ENCODE data around the gene ANKRD45.

DNA sequence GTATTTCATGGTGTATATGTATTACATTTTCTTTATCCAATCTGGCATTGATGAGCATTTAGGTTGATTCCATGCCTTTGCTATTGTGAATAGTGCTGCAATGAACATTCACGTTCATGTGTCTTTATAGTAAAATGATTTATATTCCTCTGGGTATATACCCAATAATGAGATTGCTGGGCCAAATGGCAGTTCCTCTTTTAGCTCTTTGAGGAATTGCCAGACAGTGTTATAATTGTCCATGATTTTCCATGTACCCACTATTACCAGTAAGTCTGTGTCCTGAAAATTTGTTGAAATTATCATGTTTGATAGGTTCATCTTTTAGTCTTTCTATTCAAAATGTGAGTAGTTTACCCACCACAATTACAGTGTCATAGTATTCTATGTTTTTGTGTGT, 101.2 kb downstream of the ANKRD45 start:
- TF ChIP-seq, protein P1, sequence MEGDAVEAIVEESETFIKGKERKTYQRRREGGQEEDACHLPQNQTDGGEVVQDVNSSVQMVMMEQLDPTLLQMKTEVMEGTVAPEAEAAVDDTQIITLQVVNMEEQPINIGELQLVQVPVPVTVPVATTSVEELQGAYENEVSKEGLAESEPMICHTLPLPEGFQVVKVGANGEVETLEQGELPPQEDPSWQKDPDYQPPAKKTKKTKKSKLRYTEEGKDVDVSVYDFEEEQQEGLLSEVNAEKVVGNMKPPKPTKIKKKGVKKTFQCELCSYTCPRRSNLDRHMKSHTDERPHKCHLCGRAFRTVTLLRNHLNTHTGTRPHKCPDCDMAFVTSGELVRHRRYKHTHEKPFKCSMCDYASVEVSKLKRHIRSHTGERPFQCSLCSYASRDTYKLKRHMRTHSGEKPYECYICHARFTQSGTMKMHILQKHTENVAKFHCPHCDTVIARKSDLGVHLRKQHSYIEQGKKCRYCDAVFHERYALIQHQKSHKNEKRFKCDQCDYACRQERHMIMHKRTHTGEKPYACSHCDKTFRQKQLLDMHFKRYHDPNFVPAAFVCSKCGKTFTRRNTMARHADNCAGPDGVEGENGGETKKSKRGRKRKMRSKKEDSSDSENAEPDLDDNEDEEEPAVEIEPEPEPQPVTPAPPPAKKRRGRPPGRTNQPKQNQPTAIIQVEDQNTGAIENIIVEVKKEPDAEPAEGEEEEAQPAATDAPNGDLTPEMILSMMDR (IDR thresholded peaks at IDR 0.05; ENCODE audit: low read depth, low read length, poor library complexity, severe bottlenecking) = no peak
- TF ChIP-seq EZH2phosphoT487 (IDR thresholded peaks at IDR 0.05; ENCODE audit: borderline replicate concordance, low read length) = no peak
